ENCODE measurements around the gene LRRC8C.

Gene LRRC8C

DNA sequence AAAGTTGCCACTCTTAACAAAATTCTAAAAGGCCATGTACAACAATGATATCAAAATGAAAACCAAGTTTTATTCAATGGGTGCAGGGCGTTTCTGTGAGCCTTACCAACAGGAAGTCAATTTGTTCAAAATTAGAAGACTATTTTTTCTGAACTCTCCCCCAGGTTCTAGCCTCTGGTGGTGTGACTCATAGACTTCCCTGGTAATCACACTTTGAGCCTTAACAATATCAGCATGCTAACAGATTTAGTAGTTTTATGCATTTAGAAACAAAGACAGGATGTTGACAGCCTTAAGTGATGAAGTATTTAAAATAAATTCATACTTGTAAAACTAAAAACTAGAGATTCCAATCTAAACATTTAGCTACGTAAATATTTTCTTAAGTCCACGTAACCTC, 88.4 kb downstream of the LRRC8C start:
- peak; percentile 84 for ATAC-seq (ENCODE audit: insufficient read depth, low read depth)
- DNase-seq = peak; percentile 16
- H4K20me1 ChIP-seq (ENCODE audit: insufficient read depth, low read length) = no peaks in the 10 kb centered on the region
- H3K9me3 ChIP-seq (ENCODE audit: insufficient read depth, low read length, severe bottlenecking) = no peaks in the 10 kb centered on the region
- peak overlapping the region; percentile 27; the same call in 1 of the 2 replicates for H3K27ac ChIP-seq (ENCODE audit: low read length)
- no peak overlapping the region for H3K4me3 ChIP-seq (ENCODE audit: low read depth in 1 of 2, low read length in 2 of 2)
- H2AFZ ChIP-seq (ENCODE audit: low read depth, low read length) = no peak overlapping the region
- no peak overlapping the region for H3K4me2 ChIP-seq (ENCODE audit: insufficient read depth, low read length)
- TF ChIP-seq, protein P1, sequence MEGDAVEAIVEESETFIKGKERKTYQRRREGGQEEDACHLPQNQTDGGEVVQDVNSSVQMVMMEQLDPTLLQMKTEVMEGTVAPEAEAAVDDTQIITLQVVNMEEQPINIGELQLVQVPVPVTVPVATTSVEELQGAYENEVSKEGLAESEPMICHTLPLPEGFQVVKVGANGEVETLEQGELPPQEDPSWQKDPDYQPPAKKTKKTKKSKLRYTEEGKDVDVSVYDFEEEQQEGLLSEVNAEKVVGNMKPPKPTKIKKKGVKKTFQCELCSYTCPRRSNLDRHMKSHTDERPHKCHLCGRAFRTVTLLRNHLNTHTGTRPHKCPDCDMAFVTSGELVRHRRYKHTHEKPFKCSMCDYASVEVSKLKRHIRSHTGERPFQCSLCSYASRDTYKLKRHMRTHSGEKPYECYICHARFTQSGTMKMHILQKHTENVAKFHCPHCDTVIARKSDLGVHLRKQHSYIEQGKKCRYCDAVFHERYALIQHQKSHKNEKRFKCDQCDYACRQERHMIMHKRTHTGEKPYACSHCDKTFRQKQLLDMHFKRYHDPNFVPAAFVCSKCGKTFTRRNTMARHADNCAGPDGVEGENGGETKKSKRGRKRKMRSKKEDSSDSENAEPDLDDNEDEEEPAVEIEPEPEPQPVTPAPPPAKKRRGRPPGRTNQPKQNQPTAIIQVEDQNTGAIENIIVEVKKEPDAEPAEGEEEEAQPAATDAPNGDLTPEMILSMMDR (IDR thresholded peaks at IDR 0.05; ENCODE audit: borderline replicate concordance, extremely low read depth, low read length, poor library complexity, severe bottlenecking) = no peak
- TF ChIP-seq EZH2 (IDR thresholded peaks at IDR 0.05; ENCODE audit: borderline replicate concordance, low read depth, low read length, severe bottlenecking) = no peak
- peaks cover 37% of the 10 kb centered on the region for H3K4me1 ChIP-seq (ENCODE audit: insufficient read depth, low read length)
- no peaks in the 10 kb centered on the region for H3K36me3 ChIP-seq (ENCODE audit: insufficient read depth, low read length)
- H3K9ac ChIP-seq (ENCODE audit: low read depth, low read length) = no peak overlapping the region
- H3K27me3 ChIP-seq (ENCODE audit: insufficient read depth, low read length, poor library complexity) = no peaks in the 10 kb centered on the region
- no peaks in the 10 kb centered on the region for H3K79me2 ChIP-seq (ENCODE audit: insufficient read depth, low read length)

DNA sequence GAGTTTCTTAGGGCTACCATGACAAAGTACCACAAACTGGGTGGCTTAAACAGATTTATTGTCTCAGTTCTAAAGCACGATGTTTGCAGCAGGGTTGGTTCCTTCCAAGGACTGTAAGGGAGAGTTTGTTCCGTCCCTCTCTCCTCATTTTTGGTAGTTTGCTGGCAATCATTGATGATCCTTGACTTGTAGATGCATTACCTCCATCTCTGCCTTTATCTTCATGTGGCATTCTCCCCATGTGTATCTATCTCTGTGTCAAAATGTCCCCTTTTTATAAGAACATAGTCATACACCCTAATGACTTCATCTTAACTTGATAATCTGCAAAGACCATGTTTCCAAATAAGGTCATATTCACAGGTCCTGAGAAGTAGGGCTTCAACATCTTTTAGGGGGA, 90.2 kb downstream of the LRRC8C start:
- no peak for ATAC-seq (ENCODE audit: insufficient read depth, low read depth)
- no peak for TF ChIP-seq EZH2 (IDR thresholded peaks at IDR 0.05; ENCODE audit: borderline replicate concordance, low read depth, low read length, severe bottlenecking)
- TF ChIP-seq, protein P1 (IDR thresholded peaks at IDR 0.05; ENCODE audit: borderline replicate concordance, extremely low read depth, low read length, poor library complexity, severe bottlenecking) = no peak

DNA sequence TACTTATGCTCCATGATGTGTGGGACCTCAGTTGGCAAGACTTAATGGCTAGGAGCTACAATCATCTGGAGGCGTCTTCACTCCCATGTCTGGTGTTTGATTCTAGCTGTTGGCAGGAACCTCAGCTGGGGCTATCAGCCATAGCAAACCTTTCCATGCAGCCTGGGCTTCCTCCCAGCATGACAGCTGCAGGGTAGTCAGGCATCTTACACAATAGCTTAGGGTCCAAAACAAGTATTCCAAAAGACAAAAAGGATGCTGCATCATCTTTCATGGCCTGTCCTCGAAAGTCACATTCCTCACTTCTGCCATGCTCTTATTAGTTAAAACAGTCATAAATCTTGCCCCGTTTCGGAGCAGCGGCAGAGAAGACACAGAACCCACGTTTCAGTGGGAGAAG, 90.9 kb downstream of the LRRC8C start:
- no peak overlapping the region for H3K4me3 ChIP-seq (ENCODE audit: low read depth in 1 of 2, low read length in 2 of 2)
- DNase-seq (no peak), ATAC-seq (ENCODE audit: insufficient read depth, low read depth) (no peak)
- H3K9ac ChIP-seq (ENCODE audit: low read depth, low read length) = no peak overlapping the region
- H3K4me2 ChIP-seq (ENCODE audit: insufficient read depth, low read length) = no peak overlapping the region
- H3K4me1 ChIP-seq (ENCODE audit: insufficient read depth, low read length) = peaks cover 43% of the 10 kb centered on the region
- no peak overlapping the region for H3K27ac ChIP-seq (ENCODE audit: low read length)
- H4K20me1 ChIP-seq (ENCODE audit: insufficient read depth, low read length) = no peaks in the 10 kb centered on the region
- H2AFZ ChIP-seq (ENCODE audit: low read depth, low read length) = no peak overlapping the region
- H3K9me3 ChIP-seq (ENCODE audit: insufficient read depth, low read length, severe bottlenecking) = no peaks in the 10 kb centered on the region
- H3K27me3 ChIP-seq (ENCODE audit: insufficient read depth, low read length, poor library complexity) = no peaks in the 10 kb centered on the region
- TF ChIP-seq, protein P1 (IDR thresholded peaks at IDR 0.05; ENCODE audit: borderline replicate concordance, extremely low read depth, low read length, poor library complexity, severe bottlenecking) = no peak
- TF ChIP-seq EZH2 (IDR thresholded peaks at IDR 0.05; ENCODE audit: borderline replicate concordance, low read depth, low read length, severe bottlenecking) = no peak
- H3K36me3 ChIP-seq (ENCODE audit: insufficient read depth, low read length) = no peaks in the 10 kb centered on the region
- H3K79me2 ChIP-seq (ENCODE audit: insufficient read depth, low read length) = no peaks in the 10 kb centered on the region

More for the DNA sequence above, 90.2 kb downstream of the LRRC8C start:
- Histone ChIP-seq H3K27me3 (ENCODE audit: insufficient read depth, low read length, poor library complexity) (no peaks in the 10 kb centered on the region), H4K20me1 (ENCODE audit: insufficient read depth, low read length) (no peaks in the 10 kb centered on the region), H2AFZ (ENCODE audit: low read depth, low read length) (no peak overlapping the region), H3K27ac (ENCODE audit: low read length) (no peak overlapping the region), H3K36me3 (ENCODE audit: insufficient read depth, low read length) (no peaks in the 10 kb centered on the region), H3K4me1 (ENCODE audit: insufficient read depth, low read length) (peaks cover 39% of the 10 kb centered on the region), H3K79me2 (ENCODE audit: insufficient read depth, low read length) (no peaks in the 10 kb centered on the region), H3K4me3 (ENCODE audit: low read depth in 1 of 2, low read length in 2 of 2) (no peak overlapping the region), H3K9ac (ENCODE audit: low read depth, low read length) (no peak overlapping the region), H3K9me3 (ENCODE audit: insufficient read depth, low read length, severe bottlenecking) (no peaks in the 10 kb centered on the region), H3K4me2 (ENCODE audit: insufficient read depth, low read length) (no peak overlapping the region)
- DNase-seq = no peak
